Adrenal gland (tissue), 19 donors: ENCODE measurements around the gene KRT73. TPM values are rescaled to one million over a fixed set of nuclear protein-coding genes. Genes with fewer than 3 reads are reported as not detected.

Experiments
- DNase-seq, 7 donors: peaks; one replicate each; pipeline ENCODE4 v3.0.0-alpha.2; 2019 to 2020
- H3K27ac ChIP-seq, 5 donors: fragments of 200-600 bp; sonication (generic) in 4 of 5; 1 replicate in 3 of 5; 2 replicates in 2 of 5; pipeline versions ENCODE4 v1.5.1 to v1.8.0; 2016 to 2020; ENCODE audit warnings: mild to moderate bottlenecking in 1 of 5
- H3K27me3 ChIP-seq: fragments of 200-600 bp; 2 replicates; pipeline ENCODE4 v1.8.0; 2021
- H3K36me3 ChIP-seq, 2 donors: fragments of 200-600 bp; replicated peaks in 1 of 2; 1 replicate in 1 of 2; 2 replicates in 1 of 2; pipeline versions ENCODE4 v1.5.1 to v1.8.0; 2018 to 2022
- H3K4me1 ChIP-seq, 2 donors: fragments of 200-600 bp; replicated peaks in 1 of 2; 1 replicate in 1 of 2; 2 replicates in 1 of 2; pipeline versions ENCODE4 v1.5.1 to v1.8.0; 2018 to 2021
- H3K4me3 ChIP-seq, 4 donors: fragments of 200-600 bp; sonication (generic) in 3 of 4; one replicate each; pipeline ENCODE4 v1.5.1; 2016 to 2018
- H3K9me3 ChIP-seq, 3 donors: fragments of 200-600 bp; sonication (generic) in 1 of 3; replicated peaks in 1 of 3; 1 replicate in 2 of 3; 2 replicates in 1 of 3; pipeline versions ENCODE4 v1.5.1 to v1.8.0; 2016 to 2021
- POLR2A ChIP-seq, 2 donors: fragments of 450-650 bp; IDR thresholded peaks; one replicate each; pipeline ENCODE4 v1.6.1; 2017; ENCODE audit warnings: antibody characterized with exemption in 2 of 2, mild to moderate bottlenecking in 2 of 2, moderate library complexity in 1 of 2
- WGBS, 4 donors: extraction: QIAGEN DNeasy Blood & Tissue Kit in 2 of 4; methylation state at CpG; one replicate each; pipeline versions ENCODE4 v1.1.5 to v1.1.7; 2013 to 2017; 5-methylcytosine and 5-hydroxymethylcytosine counted together
- intact Hi-C, 2 donors: fragments of 100-400 bp; cut with DNase I; formaldehyde crosslinking; loops; one replicate each; pipeline versions ENCODE4 v1.14.1 to v1.15.0; 2022 to 2023
- long read RNA-seq, 10 donors: library from polyadenylated mRNA in 3 of 10; unstranded in 2 of 10; stranded (forward) in 1 of 10; transcript quantifications; one replicate each; pipeline ENCODE4 v2.0.0 and lab custom pipeline, GENCODE V29; 2021 to 2026
- polyA plus RNA-seq, 3 donors: library from polyadenylated mRNA; stranded (reverse); fragments of 200-250 nt in 2 of 3; fragments of 350-450 nt in 1 of 3; fragmentation: Illumina TruSeq in 1 of 3; extraction: RNeasy Lipid Tissue Mini Kit (QIAGEN cat#74804) in 1 of 3; gene quantifications; one replicate each; pipeline ENCODE4 v1.2.3, GENCODE V29; 2013 to 2014
- total RNA-seq, 9 donors: library from RNA; depleted of rRNA in 4 of 9; stranded (reverse); fragments of >200 nt in 4 of 9; fragments of 120-200 nt in 1 of 9; fragmentation: NEBNext Ultra II Directional in 1 of 9; extraction: Animal tissue kit (Norgen Biotek cat#: 25700) in 1 of 9; gene quantifications; one replicate each; pipeline versions ENCODE4 v1.1.0 to v1.2.4, GENCODE V29; 2013 to 2023
- TF ChIP-seq, protein P1 (sequence below), 6 experiments: fragments of 450-650 bp in 4 of 6; fragments of 200-600 bp in 2 of 6; sonication (generic) in 1 of 6; IDR thresholded peaks; 1 replicate in 5 of 6; 2 replicates in 1 of 6; pipeline versions ENCODE4 v1.5.1 to v1.8.0; 2016 to 2021; ENCODE audit warnings: antibody characterized with exemption in 6 of 6, mild to moderate bottlenecking in 2 of 6, moderate library complexity in 1 of 6
- donor health status: healthy with polysubstance abuse.
- donor health status: Bipolar disorder and iron deficiency.
- donor health status: DM: yes; HTN: yes; CAD: no.
- donor health status: DM: no; HTN: no; CAD: no.
- donor health status: DM: no; HTN: no; CAD: no.
- donor health status: DM: yes; HTN: yes; CAD: no.

Gene KRT73
- total RNA-seq (under 1 TPM in 1 of 9 donors, not detected in 8; 0.18 TPM), polyA plus RNA-seq (under 1 TPM in 1 of 3 donors, not detected in 2; 0.64 TPM)
- long read RNA-seq, donor 1 = 0 reads
- long read RNA-seq, donor 2 = 0 reads
- long read RNA-seq, donor 3 = 0 reads
- long read RNA-seq, donor 4 = 0 reads
- long read RNA-seq, donor 5 = 0 reads
- long read RNA-seq, donor 6 = 0 reads
- long read RNA-seq, donor 7 = 0 reads
- long read RNA-seq, donor 8 = 0 reads
- long read RNA-seq, donor 9 = 0 reads
- long read RNA-seq, donor 10 = 0 reads

DNA sequence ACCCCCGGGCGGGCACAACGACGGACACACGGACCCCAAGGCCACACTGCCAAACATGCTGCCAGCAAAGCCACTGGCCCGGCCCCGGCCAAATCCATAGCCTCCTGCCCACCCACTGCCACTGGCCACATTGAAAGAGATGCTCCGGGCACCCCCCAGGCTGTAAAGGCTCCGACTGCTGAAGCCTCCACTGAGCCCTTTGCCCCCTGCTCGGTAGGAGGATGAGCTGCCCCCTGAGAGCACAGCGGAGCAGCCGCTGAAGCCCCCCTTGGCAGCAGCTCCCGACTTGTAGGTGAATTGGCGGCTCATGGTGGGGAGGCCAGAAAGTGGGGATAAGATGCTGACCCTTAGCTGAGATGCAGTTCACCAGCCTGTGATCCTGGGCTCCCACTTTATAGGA, at the start of gene KRT73:
Gene KRT73, minus strand, starts transcription at position 344 of the 400 bp plus-strand sequence. Its CDS starts 35 bp downstream, at position 309.
- TF ChIP-seq, protein P1, sequence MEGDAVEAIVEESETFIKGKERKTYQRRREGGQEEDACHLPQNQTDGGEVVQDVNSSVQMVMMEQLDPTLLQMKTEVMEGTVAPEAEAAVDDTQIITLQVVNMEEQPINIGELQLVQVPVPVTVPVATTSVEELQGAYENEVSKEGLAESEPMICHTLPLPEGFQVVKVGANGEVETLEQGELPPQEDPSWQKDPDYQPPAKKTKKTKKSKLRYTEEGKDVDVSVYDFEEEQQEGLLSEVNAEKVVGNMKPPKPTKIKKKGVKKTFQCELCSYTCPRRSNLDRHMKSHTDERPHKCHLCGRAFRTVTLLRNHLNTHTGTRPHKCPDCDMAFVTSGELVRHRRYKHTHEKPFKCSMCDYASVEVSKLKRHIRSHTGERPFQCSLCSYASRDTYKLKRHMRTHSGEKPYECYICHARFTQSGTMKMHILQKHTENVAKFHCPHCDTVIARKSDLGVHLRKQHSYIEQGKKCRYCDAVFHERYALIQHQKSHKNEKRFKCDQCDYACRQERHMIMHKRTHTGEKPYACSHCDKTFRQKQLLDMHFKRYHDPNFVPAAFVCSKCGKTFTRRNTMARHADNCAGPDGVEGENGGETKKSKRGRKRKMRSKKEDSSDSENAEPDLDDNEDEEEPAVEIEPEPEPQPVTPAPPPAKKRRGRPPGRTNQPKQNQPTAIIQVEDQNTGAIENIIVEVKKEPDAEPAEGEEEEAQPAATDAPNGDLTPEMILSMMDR (IDR thresholded peaks at IDR 0.05) = no peak
- no peak for TF ChIP-seq POLR2A (IDR thresholded peaks at IDR 0.05)
- 63 to 90% (median 82%) methylated on average over 2 to 14 of the region's 14 CpGs for WGBS, 4 donors
- no peaks in the 10 kb centered on the region for H3K9me3 ChIP-seq
- H3K4me1 ChIP-seq = no peaks in the 10 kb centered on the region
- intact Hi-C loops = no loop called here
- no peaks in the 10 kb centered on the region for H3K36me3 ChIP-seq
- no peak within 1 kb of the TSS for H3K4me3 ChIP-seq
- no peak for DNase-seq
- H3K27me3 ChIP-seq = no peaks in the 10 kb centered on the region
- H3K27ac ChIP-seq = no peak within 1 kb of the TSS

GRCh38 chr12:52667931-52668330, 49.6 kb upstream of the KRT73 start:
- no peak for DNase-seq
- Histone ChIP-seq H3K4me1 (no peaks in the 10 kb centered on the region), H3K4me3 (no peak overlapping the region), H3K27me3 (peaks cover 34% of the 10 kb centered on the region), H3K27ac (no peak overlapping the region), H3K36me3 (no peaks in the 10 kb centered on the region), H3K9me3 (no peaks in the 10 kb centered on the region)
- 80 to 84% (median 84%) methylated on average over 7 of the region's 7 CpGs for WGBS, 4 donors
- intact Hi-C loops = no loop called here
- no peak for TF ChIP-seq POLR2A (IDR thresholded peaks at IDR 0.05)
- TF ChIP-seq, protein P1 (IDR thresholded peaks at IDR 0.05) = no peak

- 64 to 74% (median 74%) methylated on average over 9 of the region's 9 CpGs for WGBS, 4 donors
- Histone ChIP-seq H3K27me3 (peaks cover 34% of the 10 kb centered on the region), H3K9me3 (no peaks in the 10 kb centered on the region), H3K36me3 (no peaks in the 10 kb centered on the region), H3K27ac (no peak overlapping the region), H3K4me1 (no peaks in the 10 kb centered on the region), H3K4me3 (no peak overlapping the region)
- intact Hi-C loops = no loop called here
- DNase-seq = no peak
- TF ChIP-seq POLR2A (IDR thresholded peaks at IDR 0.05) = no peak
- TF ChIP-seq, protein P1 (IDR thresholded peaks at IDR 0.05) = no peak
Measured at GRCh38 chr12:52667509-52667908, 49.1 kb upstream of the KRT73 start.

- Histone ChIP-seq H3K27me3 (peaks cover 34% of the 10 kb centered on the region), H3K4me3 (no peak overlapping the region), H3K27ac (no peak overlapping the region), H3K9me3 (no peaks in the 10 kb centered on the region), H3K36me3 (no peaks in the 10 kb centered on the region), H3K4me1 (no peaks in the 10 kb centered on the region)
- TF ChIP-seq, protein P1 (IDR thresholded peaks at IDR 0.05) = no peak
- TF ChIP-seq POLR2A (IDR thresholded peaks at IDR 0.05) = no peak
- intact Hi-C loops = no loop called here
- DNase-seq = no peak
- 57 to 85% (median 69%) methylated on average over 3 of the region's 3 CpGs for WGBS, 4 donors
Measured at GRCh38 chr12:52666471-52666870, 48.1 kb upstream of the KRT73 start.
